K562 (cell line): ENCODE measurements around the gene NTN1. TPM values are rescaled to one million over a fixed set of nuclear protein-coding genes. Genes with fewer than 3 reads are reported as not detected.

Source experiments
- ATAC-seq: fragments of 200-7000 bp; cut with Tn5 transposase; 3 replicates; pipeline ENCODE4 v1.9.1; 2020; ENCODE audit warnings: moderate library complexity
- BruUV-seq: library from RNA; stranded (reverse); fragments of 400-500 nt; replicated peaks from 2 replicates; lab custom pipeline; 2021; lab: Mats Ljungman, UMichigan
- CTCF ChIA-PET: fragments of 300-600 bp; formaldehyde crosslinking; extraction: SDS; loops from one replicate; lab custom pipeline; 2021; ENCODE audit warnings: low intra/inter-chr PET ratio; lab: Yijun Ruan, JAX
- POLR2A ChIA-PET: fragments of 300-600, 350-650 bp; sonication (Branson Sonifier 250); formaldehyde crosslinking; extraction: SDS; loops from one replicate; lab custom pipeline; 2021; ENCODE audit warnings: antibody characterized with exemption, inconsistent platforms; lab: Yijun Ruan, JAX
- DNase-seq, 4 experiments: peaks; one replicate each; pipeline versions ENCODE4 v3.0.0 to v3.0.0-alpha.2; 2011 to 2018; ENCODE audit warnings: low spot score in 3 of 4, mixed read lengths in 3 of 4; ENCODE audit errors: extremely low read depth in 1 of 4
- FAIRE-seq: peaks from 2 replicates; lab custom pipeline; 2011; peaks lifted over from hg19 to GRCh38; lab: Jason Lieb, UNC
- H2AFZ ChIP-seq: 2 replicates; pipeline ENCODE4 v1.6.0; 2011; ENCODE audit warnings: low read depth, low read length, control low read depth, inconsistent platforms
- H3K27ac ChIP-seq: fragments of 200-600 bp; 3 replicates; pipeline ENCODE4 v1.8.0; 2011; ENCODE audit warnings: low read depth, mild to moderate bottlenecking, control low read depth, inconsistent platforms, low read length, moderate library complexity, mixed read lengths; ENCODE audit errors: extremely low read depth
- H3K27me3 ChIP-seq, 2 experiments: fragments of 300-600 bp in 1 of 2; 2 replicates in 1 of 2; 3 replicates in 1 of 2; pipeline versions ENCODE4 v1.6.0 to v1.8.0; 2011; ENCODE audit warnings: inconsistent platforms in 2 of 2, low read length in 2 of 2, mild to moderate bottlenecking in 1 of 2, mixed read lengths in 1 of 2, moderate library complexity in 1 of 2; ENCODE audit not compliant: control insufficient read depth in 2 of 2, insufficient read depth in 2 of 2
- H3K36me3 ChIP-seq: fragments of 300-600 bp; 3 replicates; pipeline ENCODE4 v1.8.0; 2011; ENCODE audit warnings: mild to moderate bottlenecking, low read length, inconsistent platforms; ENCODE audit not compliant: control insufficient read depth, insufficient read depth
- H3K4me1 ChIP-seq, 2 experiments: fragments of 200-600 bp in 1 of 2; replicated peaks in 1 of 2; 2 replicates in 1 of 2; 3 replicates in 1 of 2; pipeline versions ENCODE4 v1.5.1 to v1.8.0; 2011; ENCODE audit warnings: inconsistent platforms in 2 of 2, low read length in 2 of 2, mild to moderate bottlenecking in 1 of 2, mixed read lengths in 1 of 2, moderate library complexity in 1 of 2; ENCODE audit not compliant: control insufficient read depth in 2 of 2, insufficient read depth in 2 of 2
- H3K4me2 ChIP-seq: 2 replicates; pipeline ENCODE4 v1.6.1; 2011; ENCODE audit warnings: low read length, control low read depth, inconsistent platforms, mixed read lengths; ENCODE audit not compliant: insufficient read depth
- H3K4me3 ChIP-seq: fragments of 200-600 bp; sonication (generic), shearing (Covaris generic); 2 replicates; pipeline ENCODE4 v1.5.1; 2016; ENCODE audit warnings: control low read depth, inconsistent platforms
- H3K79me2 ChIP-seq: fragments of 200-600 bp; 3 replicates; pipeline ENCODE4 v1.8.0; 2011; ENCODE audit warnings: low read length, inconsistent platforms; ENCODE audit not compliant: control insufficient read depth, insufficient read depth
- H3K9ac ChIP-seq, 2 experiments: 2 replicates each; pipeline versions ENCODE4 v1.6.0 to v1.6.1; 2011; ENCODE audit warnings: low read depth in 2 of 2, low read length in 2 of 2, control low read depth in 1 of 2, inconsistent platforms in 1 of 2, mild to moderate bottlenecking in 1 of 2, mixed read lengths in 1 of 2; ENCODE audit not compliant: insufficient read depth in 1 of 2
- H3K9me1 ChIP-seq: one replicate; pipeline ENCODE4 v1.6.0; 2011; ENCODE audit warnings: inconsistent platforms, mild to moderate bottlenecking, low read length, moderate library complexity; ENCODE audit not compliant: control insufficient read depth, insufficient read depth
- H3K9me3 ChIP-seq: replicated peaks from 2 replicates; pipeline ENCODE4 v1.5.1; 2011; ENCODE audit warnings: low read depth, low read length, inconsistent platforms; ENCODE audit not compliant: control insufficient read depth, insufficient read depth
- H4K20me1 ChIP-seq: replicated peaks from 2 replicates; pipeline ENCODE4 v1.6.1; 2011; ENCODE audit warnings: low read length, inconsistent platforms, mixed read lengths; ENCODE audit not compliant: control insufficient read depth, insufficient read depth
- HCFC1 ChIP-seq: IDR thresholded peaks from 2 replicates; pipeline ENCODE4 v1.6.1; 2012; ENCODE audit warnings: low read depth, low read length, improper control_type of control experiment
- MTA3 ChIP-seq: fragments of 450-650 bp; formaldehyde crosslinking; IDR thresholded peaks from 2 replicates; pipeline ENCODE4 v1.6.1; 2017; ENCODE audit warnings: mild to moderate bottlenecking, borderline replicate concordance
- PHF20 ChIP-seq: fragments of 450-650 bp; IDR thresholded peaks from 2 replicates; pipeline ENCODE4 v1.6.1; 2018; ENCODE audit not compliant: partially characterized antibody
- RBFOX2 ChIP-seq: fragments of 200-400 bp; formaldehyde crosslinking; IDR thresholded peaks from 2 replicates; pipeline ENCODE4 v1.6.1; 2017; ENCODE audit warnings: low read depth, mild to moderate bottlenecking, low read length, moderate library complexity
- SMARCB1 ChIP-seq: IDR thresholded peaks from 2 replicates; pipeline ENCODE4 v1.6.1; 2011; ENCODE audit warnings: improper control_type of control experiment, low read depth; ENCODE audit not compliant: insufficient read length
- SRSF3 ChIP-seq: fragments of 200-400 bp; formaldehyde crosslinking; IDR thresholded peaks from 2 replicates; pipeline ENCODE4 v1.6.1; 2016; ENCODE audit warnings: mild to moderate bottlenecking, low read length, moderate library complexity; ENCODE audit not compliant: insufficient read depth
- TCF3 ChIP-seq: sonication (generic); formaldehyde crosslinking; IDR thresholded peaks from 2 replicates; pipeline ENCODE4 v1.4.0; 2020; ENCODE audit warnings: mild to moderate bottlenecking, missing genetic modification reagents
- THRB ChIP-seq: fragments of 450-650 bp; formaldehyde crosslinking; conservative IDR thresholded peaks from 2 replicates; pipeline ENCODE4 v1.4.0; 2022; ENCODE audit warnings: mild to moderate bottlenecking, missing genetic modification characterization
- ZBTB11 ChIP-seq, 3 experiments: fragments of 200-800 bp in 1 of 3; fragments of 250-450 bp in 1 of 3; fragments of 450-650 bp in 1 of 3; sonication (Bioruptor Pico) in 1 of 3; sonication (Bioruptor generic) in 1 of 3; formaldehyde crosslinking in 1 of 3; IDR thresholded peaks; 2 replicates each; pipeline versions ENCODE4 v1.6.1 to v1.8.0; 2016 to 2022; ENCODE audit warnings: mild to moderate bottlenecking in 2 of 3, missing genetic modification characterization in 2 of 3, missing compliant biosample characterization in 1 of 3, moderate library complexity in 1 of 3
- ZNF274 ChIP-seq: IDR thresholded peaks from 2 replicates; pipeline ENCODE4 v1.6.1; 2011; ENCODE audit warnings: low read depth, mild to moderate bottlenecking, low read length, moderate library complexity, borderline replicate concordance
- ZNF444 ChIP-seq: fragments of 250-450 bp; sonication (Bioruptor Pico); IDR thresholded peaks from 2 replicates; pipeline ENCODE4 v1.4.0; 2020; ENCODE audit warnings: mild to moderate bottlenecking, moderate library complexity
- ZNF518B ChIP-seq: fragments of 250-450 bp; sonication (Bioruptor Pico); IDR thresholded peaks from 2 replicates; pipeline ENCODE4 v1.5.0; 2021; ENCODE audit warnings: mild to moderate bottlenecking, moderate library complexity
- ZNF583 ChIP-seq: fragments of 250-450 bp; sonication (Bioruptor Pico); IDR thresholded peaks from 2 replicates; pipeline ENCODE4 v1.4.0; 2020
- ZNF780A ChIP-seq: fragments of 250-450 bp; sonication (Bioruptor Pico); IDR thresholded peaks from 2 replicates; pipeline ENCODE4 v1.5.0; 2021; ENCODE audit warnings: mild to moderate bottlenecking
- WGBS: fragments of 100-300 bp; shearing (Covaris generic); methylation state at CpG from one replicate; pipeline ENCODE4 v1.1.6; 2016; ENCODE audit warnings: low coverage, mixed read lengths; ENCODE audit not compliant: insufficient coverage; ENCODE audit errors: missing lambda C conversion rate; 5-methylcytosine and 5-hydroxymethylcytosine counted together
- in situ Hi-C: fragments of 300-500 bp; cut with MboI; formaldehyde crosslinking; loops from 4 replicates; pipeline ENCODE4 v1.15.0; 2018; ENCODE audit warnings: inconsistent platforms, mixed read lengths
- intact Hi-C: fragments of 100-400 bp; cut with micrococcal nuclease; formaldehyde crosslinking; loops from 2 replicates; pipeline ENCODE4 v1.14.2; 2022
- polyA plus RNA-seq, 8 experiments: library from polyadenylated mRNA; depleted of rRNA in 4 of 8; stranded (reverse) in 5 of 8; unstranded in 3 of 8; fragments of >200 nt; fragmentation: Nextera tagmentation in 2 of 8; fragmentation: Illumina TruSeq in 1 of 8; extraction: Ambion mirVana in 2 of 8; extraction: Trizol in 1 of 8; gene quantifications; 2 replicates each; pipeline versions ENCODE4 v1.2.1 to v1.2.3, GENCODE V29; 2011 to 2014; ENCODE audit warnings: inconsistent platforms in 1 of 8, missing spikeins in 1 of 8
- total RNA-seq, 7 experiments: library from RNA; depleted of rRNA in 6 of 7; stranded (reverse); fragments of >200 nt in 6 of 7; fragmentation: Illumina TruSeq in 2 of 7; extraction: Trizol in 2 of 7; gene quantifications; 2 replicates each; pipeline versions ENCODE4 v1.2.1 to v1.2.3, GENCODE V29; 2011 to 2021; ENCODE audit warnings: low replicate concordance in 1 of 7

NTN1 gene
- total and polyA plus RNA-seq, 9 of the 15 experiments (the other 6 are each of a cell fraction or from before 2014, with no cell fraction given), result 0.02 TPM; not detected in 8

GRCh38 chr17:9219631-9220397 is 198.5 kb downstream of the NTN1 start:
- no peaks in the 10 kb centered on the region for H3K9me3 ChIP-seq
- CTCF ChIA-PET, result no interaction called here
- H3K27ac ChIP-seq, result no peak overlapping the region
- DNase-seq (no peak), FAIRE-seq (no peak), ATAC-seq (no peak)
- no peaks in the 10 kb centered on the region for H3K79me2 ChIP-seq
- H2AFZ ChIP-seq, result no peak overlapping the region
- no peak overlapping the region for H3K9ac ChIP-seq
- intact Hi-C loops (no loop called here), in situ Hi-C loops (no loop called here)
- H4K20me1 ChIP-seq, result no peaks in the 10 kb centered on the region
- H3K4me2 ChIP-seq, result no peak overlapping the region
- 0% methylated on average over 11 of the region's 13 CpGs for WGBS
- no peak overlapping the region for H3K4me3 ChIP-seq
- no peaks in the 10 kb centered on the region for H3K9me1 ChIP-seq
- POLR2A ChIA-PET, result no interaction called here
- no TSS peak for BruUV-seq
- H3K27me3 ChIP-seq, result peaks cover 0 to 4% of the 10 kb centered on the region in 2 experiments; a peak in 1 of 5 replicates
- H3K36me3 ChIP-seq, result no peaks in the 10 kb centered on the region
- no peaks in the 10 kb centered on the region for H3K4me1 ChIP-seq
- TF ChIP-seq THRB (CRISPR knock-in tag) (no peak), ZNF583 (CRISPR knock-in tag) (no peak), ZBTB11 (CRISPR knock-in tag; IDR thresholded peaks at IDR 0.05) (no peak), ZNF518B (CRISPR knock-in tag) (no peak), TCF3 (no peak), ZNF444 (CRISPR knock-in tag) (no peak), RBFOX2 (no peak), ZNF780A (CRISPR knock-in tag) (no peak), ZNF274 (no peak), SRSF3 (no peak), HCFC1 (no peak), SMARCB1 (no peak), PHF20 (no peak), MTA3 (no peak)
